HG03439 (cell line): Measurements from ENCODE around the gene CEP162.
"Not testable (repeated sequence)": the region's sequence is repeated elsewhere in the genome, so short reads cannot be mapped to it uniquely, and the experiment has no call there.

Source experiments
- ATAC-seq: cut with Tn5 transposase; IDR thresholded peaks from one replicate; pipeline ENCODE4 v1.9.1; 2021; ENCODE audit warnings: mild to moderate bottlenecking, moderate library complexity; ENCODE audit not compliant: unreplicated experiment

Gene CEP162

GRCh38 chr6:84164328-84164727 lies 63.1 kb downstream of the CEP162 start:
- ATAC-seq: not testable (repeated sequence)

- ATAC-seq: no peak
Observed at GRCh38 chr6:84161190-84161589, 66.3 kb downstream of the CEP162 start.

GRCh38 chr6:84156306-84156705 lies 71.1 kb downstream of the CEP162 start:
- ATAC-seq: no peak

- ATAC-seq: no peak
Observed at GRCh38 chr6:84151669-84152068, 75.8 kb downstream of the CEP162 start.

GRCh38 chr6:84150705-84151104 lies 76.7 kb downstream of the CEP162 start:
- ATAC-seq: no peak

GRCh38 chr6:84141521-84141920 lies 85.9 kb downstream of the CEP162 start:
- no peak for ATAC-seq

GRCh38 chr6:84139311-84139710 lies 88.1 kb downstream of the CEP162 start:
- ATAC-seq: no peak

- no peak for ATAC-seq
Observed at GRCh38 chr6:84137989-84138575, 89.4 kb downstream of the CEP162 start.

- no peak for ATAC-seq
Observed at GRCh38 chr6:84137051-84137375, 90.4 kb downstream of the CEP162 start.

GRCh38 chr6:84136364-84137050 lies 90.9 kb downstream of the CEP162 start:
- ATAC-seq: no peak

- no peak for ATAC-seq
Observed at GRCh38 chr6:84135291-84135690, 92.2 kb downstream of the CEP162 start.

GRCh38 chr6:84133385-84133784 lies 94.1 kb downstream of the CEP162 start:
- not testable (repeated sequence) for ATAC-seq

- ATAC-seq: not testable (repeated sequence)
Observed at GRCh38 chr6:84129588-84129987, 97.9 kb downstream of the CEP162 start.

GRCh38 chr6:84123186-84123585 lies 104.3 kb downstream of the CEP162 start:
- ATAC-seq: no peak

- no peak for ATAC-seq
Observed at GRCh38 chr6:84119277-84119676, 108.2 kb downstream of the CEP162 start.

- no peak for ATAC-seq
Observed at GRCh38 chr6:84118191-84118590, 109.3 kb downstream of the CEP162 start.

- ATAC-seq: not testable (repeated sequence)
Observed at GRCh38 chr6:84114933-84115594, 112.4 kb downstream of the CEP162 start.

- ATAC-seq: not testable (repeated sequence)
Observed at GRCh38 chr6:84111351-84111750, 116.1 kb downstream of the CEP162 start.

- ATAC-seq: no peak
Observed at GRCh38 chr6:84107495-84107894, 119.9 kb downstream of the CEP162 start.

- ATAC-seq: not testable (repeated sequence)
Observed at GRCh38 chr6:84105215-84105924, 122.1 kb downstream of the CEP162 start.

- no peak for ATAC-seq
Observed at GRCh38 chr6:84103029-84103428, 124.4 kb downstream of the CEP162 start.

- no peak for ATAC-seq
Observed at GRCh38 chr6:84095156-84095555, 132.3 kb downstream of the CEP162 start.
